ENCODE results near the gene AXDND1.

GRCh38 chr1:179476484-179476883 lies 110.7 kb downstream of the AXDND1 start:
- no peak for TF ChIP-seq TEAD4 (IDR thresholded peaks at IDR 0.05)
- TF ChIP-seq CEBPB (IDR thresholded peaks at IDR 0.05), result no peak
- TF ChIP-seq CREB1 (IDR thresholded peaks at IDR 0.05; ENCODE audit: low read depth), result no peak
- TF ChIP-seq, protein P1, sequence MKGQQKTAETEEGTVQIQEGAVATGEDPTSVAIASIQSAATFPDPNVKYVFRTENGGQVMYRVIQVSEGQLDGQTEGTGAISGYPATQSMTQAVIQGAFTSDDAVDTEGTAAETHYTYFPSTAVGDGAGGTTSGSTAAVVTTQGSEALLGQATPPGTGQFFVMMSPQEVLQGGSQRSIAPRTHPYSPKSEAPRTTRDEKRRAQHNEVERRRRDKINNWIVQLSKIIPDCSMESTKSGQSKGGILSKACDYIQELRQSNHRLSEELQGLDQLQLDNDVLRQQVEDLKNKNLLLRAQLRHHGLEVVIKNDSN (IDR thresholded peaks at IDR 0.05), result no peak
- TF ChIP-seq NFIC (IDR thresholded peaks at IDR 0.05), result no peak
- no peak for TF ChIP-seq RAD21 (IDR thresholded peaks at IDR 0.05; ENCODE audit: low read depth)
- TF ChIP-seq ZBTB7A (IDR thresholded peaks at IDR 0.05; ENCODE audit: low read depth), result no peak
- TF ChIP-seq, protein P2, sequence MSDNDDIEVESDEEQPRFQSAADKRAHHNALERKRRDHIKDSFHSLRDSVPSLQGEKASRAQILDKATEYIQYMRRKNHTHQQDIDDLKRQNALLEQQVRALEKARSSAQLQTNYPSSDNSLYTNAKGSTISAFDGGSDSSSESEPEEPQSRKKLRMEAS (IDR thresholded peaks at IDR 0.05), result no peak
- no peak for TF ChIP-seq TAF1 (IDR thresholded peaks at IDR 0.05; ENCODE audit: low read depth)
- no peak for TF ChIP-seq REST (IDR thresholded peaks at IDR 0.05; ENCODE audit: low read depth)
- TF ChIP-seq YY1 (IDR thresholded peaks at IDR 0.05; ENCODE audit: low read depth), result no peak
- no peak for TF ChIP-seq FOXM1 (IDR thresholded peaks at IDR 0.05; ENCODE audit: borderline replicate concordance, low read depth)
- no peak for TF ChIP-seq EP300 (IDR thresholded peaks at IDR 0.05; ENCODE audit: borderline replicate concordance)

All from Ishikawa (cell line).